HepG2 (cell line): ENCODE data around the gene SLC7A10. TPM values are rescaled to one million over a fixed set of nuclear protein-coding genes. Genes with fewer than 3 reads are reported as not detected.

Experiments used
- ATAC-seq: fragments of 200-7000 bp; cut with Tn5 transposase; 3 replicates; pipeline ENCODE4 v1.9.1; 2020; ENCODE audit warnings: mild to moderate bottlenecking, moderate library complexity
- BruUV-seq: library from RNA; stranded (reverse); fragments of 400-500 nt; replicated peaks from 2 replicates; lab custom pipeline; 2021; lab: Mats Ljungman, UMichigan
- CTCF ChIA-PET: fragments of 300-600 bp; formaldehyde crosslinking; extraction: SDS; loops from one replicate; lab custom pipeline; 2021; ENCODE audit warnings: low total read pairs, inconsistent platforms, low intra/inter-chr PET ratio; lab: Yijun Ruan, JAX
- POLR2A ChIA-PET: fragments of 350-600 bp; sonication (Branson Sonifier 250); formaldehyde crosslinking; loops from one replicate; lab custom pipeline; 2020; ENCODE audit warnings: antibody characterized with exemption, inconsistent platforms; lab: Yijun Ruan, JAX
- DNase-seq: peaks from one replicate; pipeline ENCODE4 v3.0.0-alpha.2; 2015; ENCODE audit warnings: low spot score
- FAIRE-seq: peaks from 3 replicates; lab custom pipeline; 2011; peaks lifted over from hg19 to GRCh38; lab: Jason Lieb, UNC
- H2AFZ ChIP-seq: one replicate; pipeline ENCODE4 v1.6.1; 2011; ENCODE audit warnings: low read length, inconsistent platforms
- H3K27ac ChIP-seq: fragments of 300-600 bp; 3 replicates; pipeline ENCODE4 v1.8.0; 2011; ENCODE audit warnings: mixed run types, mild to moderate bottlenecking, mixed read lengths, low read length, inconsistent platforms; ENCODE audit not compliant: insufficient read depth; ENCODE audit errors: extremely low read length
- H3K27me3 ChIP-seq, 2 experiments: fragments of 200-600 bp in 1 of 2; 2 replicates in 1 of 2; 3 replicates in 1 of 2; pipeline versions ENCODE4 v1.6.0 to v1.8.0; 2011; ENCODE audit warnings: low read length in 2 of 2, mild to moderate bottlenecking in 2 of 2, moderate library complexity in 2 of 2, inconsistent platforms in 1 of 2; ENCODE audit not compliant: insufficient read depth in 2 of 2, control insufficient read depth in 1 of 2
- H3K36me3 ChIP-seq, 2 experiments: fragments of 200-600 bp in 1 of 2; replicated peaks in 1 of 2; 2 replicates in 1 of 2; 3 replicates in 1 of 2; pipeline versions ENCODE4 v1.5.1 to v1.8.0; 2011; ENCODE audit warnings: low read length in 2 of 2, inconsistent platforms in 1 of 2; ENCODE audit not compliant: insufficient read depth in 2 of 2, control insufficient read depth in 1 of 2
- H3K4me1 ChIP-seq: 2 replicates; pipeline ENCODE4 v1.5.1; 2012; ENCODE audit warnings: low read length, inconsistent platforms; ENCODE audit not compliant: insufficient read depth
- H3K4me2 ChIP-seq: 2 replicates; pipeline ENCODE4 v1.6.0; 2011; ENCODE audit warnings: low read depth, low read length, inconsistent platforms
- H3K4me3 ChIP-seq, 3 experiments: fragments of 200-600 bp in 1 of 3; sonication (generic), shearing (Covaris generic) in 1 of 3; replicated peaks in 1 of 3; 2 replicates each; pipeline ENCODE4 v1.5.1; 2011 to 2016; ENCODE audit warnings: low read length in 3 of 3, inconsistent platforms in 2 of 3, low read depth in 2 of 3, mild to moderate bottlenecking in 2 of 3, control low read depth in 1 of 3, mixed read lengths in 1 of 3; ENCODE audit not compliant: insufficient read depth in 1 of 3
- H3K79me2 ChIP-seq: one replicate; pipeline ENCODE4 v1.6.1; 2011; ENCODE audit warnings: low read length, inconsistent platforms; ENCODE audit not compliant: insufficient read depth
- H3K9ac ChIP-seq: 2 replicates; pipeline ENCODE4 v1.6.0; 2011; ENCODE audit warnings: mild to moderate bottlenecking, low read depth, low read length, inconsistent platforms; ENCODE audit not compliant: insufficient read depth
- H3K9me3 ChIP-seq: 2 replicates; pipeline ENCODE4 v1.5.1; 2012; ENCODE audit warnings: mild to moderate bottlenecking, low read length
- H4K20me1 ChIP-seq: 2 replicates; pipeline ENCODE4 v1.6.0; 2011; ENCODE audit warnings: inconsistent platforms, mild to moderate bottlenecking, low read length, moderate library complexity; ENCODE audit not compliant: insufficient read depth
- AHR ChIP-seq: IDR thresholded peaks from 2 replicates; pipeline ENCODE4 v1.6.1; 2018; ENCODE audit warnings: missing genetic modification reagents, missing compliant biosample characterization
- BORCS8-MEF2B ChIP-seq: sonication (generic); formaldehyde crosslinking; IDR thresholded peaks from 2 replicates; pipeline ENCODE4 v1.8.0; 2022; ENCODE audit warnings: mild to moderate bottlenecking, missing genetic modification reagents
- KDM5B ChIP-seq: sonication (generic); formaldehyde crosslinking; IDR thresholded peaks from 2 replicates; pipeline ENCODE4 v1.4.0; 2020; ENCODE audit warnings: missing genetic modification reagents, mild to moderate bottlenecking, borderline replicate concordance
- MBNL3 ChIP-seq: fragments of 250-450 bp; sonication (Bioruptor Pico); conservative IDR thresholded peaks from 2 replicates; pipeline ENCODE4 v1.8.0; 2022; ENCODE audit warnings: mild to moderate bottlenecking, inconsistent platforms
- PHB2 ChIP-seq: fragments of 450-650 bp; IDR thresholded peaks from 2 replicates; pipeline ENCODE4 v1.6.1; 2018; ENCODE audit not compliant: partially characterized antibody
- RBAK ChIP-seq: sonication (generic); formaldehyde crosslinking; IDR thresholded peaks from 2 replicates; pipeline ENCODE4 v1.5.1; 2020; ENCODE audit warnings: mild to moderate bottlenecking, missing genetic modification reagents
- RFXANK ChIP-seq: IDR thresholded peaks from 2 replicates; pipeline ENCODE4 v1.6.1; 2016
- SALL1 ChIP-seq: sonication (generic); formaldehyde crosslinking; IDR thresholded peaks from 2 replicates; pipeline ENCODE4 v1.8.0; 2022; ENCODE audit warnings: mild to moderate bottlenecking, missing genetic modification reagents
- SALL2 ChIP-seq: sonication (generic); formaldehyde crosslinking; IDR thresholded peaks from 2 replicates; pipeline ENCODE4 v1.8.1; 2023; ENCODE audit warnings: mild to moderate bottlenecking, missing genetic modification reagents, inconsistent platforms
- SMAD3 ChIP-seq: sonication (generic); formaldehyde crosslinking; IDR thresholded peaks from 2 replicates; pipeline ENCODE4 v1.4.0; 2020; ENCODE audit warnings: missing genetic modification reagents
- ZNF33A ChIP-seq: sonication (generic); formaldehyde crosslinking; IDR thresholded peaks from 2 replicates; pipeline ENCODE4 v1.5.1; 2020; ENCODE audit warnings: missing genetic modification reagents, mild to moderate bottlenecking, moderate library complexity, borderline replicate concordance
- ZNF430 ChIP-seq: sonication (generic); formaldehyde crosslinking; IDR thresholded peaks from 2 replicates; pipeline ENCODE4 v1.9.0; 2021; ENCODE audit warnings: mild to moderate bottlenecking, missing genetic modification reagents
- ZNF549 ChIP-seq: sonication (generic); formaldehyde crosslinking; IDR thresholded peaks from 2 replicates; pipeline ENCODE4 v1.5.0; 2020; ENCODE audit warnings: missing genetic modification reagents
- ZNF577 ChIP-seq: sonication (generic); formaldehyde crosslinking; IDR thresholded peaks from 2 replicates; pipeline ENCODE4 v1.4.0; 2020; ENCODE audit warnings: mild to moderate bottlenecking, low read depth, missing genetic modification reagents, borderline replicate concordance
- ZNF879 ChIP-seq: sonication (generic); formaldehyde crosslinking; IDR thresholded peaks from 2 replicates; pipeline ENCODE4 v1.8.1; 2023; ENCODE audit warnings: missing genetic modification reagents
- WGBS: methylation state at CpG from one replicate; pipeline ENCODE4 v1.1.6; 2017; ENCODE audit warnings: low lambda C conversion rate; 5-methylcytosine and 5-hydroxymethylcytosine counted together
- in situ Hi-C: cut with HindIII; loops from 2 replicates; pipeline ENCODE4 v1.10.0; 2017; ENCODE audit warnings: low pct_unique_long_range_greater_than_20kb; ENCODE audit not compliant: extremely low pct_ligation_motif_present
- intact Hi-C: fragments of 100-400 bp; cut with micrococcal nuclease; formaldehyde crosslinking; loops from one replicate; pipeline ENCODE4 v1.10.0; 2022; ENCODE audit not compliant: unreplicated experiment
- polyA plus RNA-seq, 8 experiments: library from polyadenylated mRNA; depleted of rRNA in 3 of 8; stranded (reverse) in 7 of 8; unstranded in 1 of 8; fragments of >200 nt; fragmentation: Illumina TruSeq in 4 of 8; extraction: Trizol in 4 of 8; gene quantifications; 2 replicates each; pipeline versions ENCODE4 v1.2.1 to v1.2.3, GENCODE V29; 2011 to 2016; ENCODE audit warnings: low read depth in 4 of 8, missing spikeins in 1 of 8, mixed read lengths in 1 of 8; ENCODE audit not compliant: insufficient read depth in 1 of 8
- total RNA-seq, 5 experiments: library from RNA; depleted of rRNA; stranded (reverse); fragments of >200 nt; fragmentation: Illumina TruSeq; extraction: Trizol; gene quantifications; 2 replicates each; pipeline ENCODE4 v1.2.3, GENCODE V29; 2016; ENCODE audit warnings: low read depth in 1 of 5
- TF ChIP-seq, protein P1 (sequence below): sonication (generic); formaldehyde crosslinking; IDR thresholded peaks from 2 replicates; pipeline ENCODE4 v1.4.0; 2020; ENCODE audit warnings: missing genetic modification reagents, borderline replicate concordance
- TF ChIP-seq, protein P2 (sequence below): sonication (generic); formaldehyde crosslinking; IDR thresholded peaks from 2 replicates; pipeline ENCODE4 v1.4.0; 2020; ENCODE audit warnings: missing genetic modification reagents

The SLC7A10 gene
- total and polyA plus RNA-seq, 2 of the 13 experiments (the other 11 are each of a cell fraction or from before 2014, with no cell fraction given), result 1.1 to 2.2 TPM

DNA sequence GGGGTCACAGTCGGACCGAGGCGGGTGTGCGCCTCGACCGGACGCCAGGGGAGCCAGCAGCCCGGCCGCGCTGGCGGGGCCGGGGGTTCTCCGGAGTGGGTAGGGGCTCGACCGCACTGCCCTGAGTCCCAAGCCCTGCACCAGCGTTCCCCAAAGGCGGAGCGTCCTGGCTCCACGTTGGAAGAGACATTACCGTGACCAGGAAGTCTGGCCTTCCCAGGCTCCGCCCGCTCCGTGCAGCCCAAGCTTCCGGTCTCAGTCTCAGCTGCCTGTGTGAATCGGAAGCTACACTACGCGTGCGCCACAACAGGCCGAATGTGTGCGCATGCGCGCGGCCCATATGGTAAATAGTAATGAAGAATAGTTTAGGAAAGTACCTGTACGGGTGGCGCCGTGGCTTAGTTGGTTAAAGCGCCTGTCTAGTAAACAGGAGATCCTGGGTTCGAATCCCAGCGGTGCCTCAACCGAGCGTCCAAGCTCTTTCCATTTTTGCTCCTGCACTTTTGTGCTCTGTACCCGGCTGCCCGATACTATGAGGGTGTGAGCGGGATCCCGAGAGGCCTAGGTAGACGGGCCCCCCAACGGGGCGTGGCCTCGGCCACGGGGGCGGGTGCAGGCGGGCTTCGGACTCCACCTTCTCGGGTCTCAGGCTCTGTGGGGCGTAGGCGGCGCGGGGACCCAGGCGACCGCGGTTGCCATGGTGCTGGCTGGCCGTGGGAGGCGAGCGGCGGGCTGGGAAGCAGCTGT, 48.8 kb downstream of the SLC7A10 start:
- H3K27me3 ChIP-seq, result peaks cover 0 to 9% of the 10 kb centered on the region in 2 experiments; a peak in 1 of 5 replicates
- H3K4me3 ChIP-seq, result peak overlapping the region; percentile 80 to 97 (median 86)
- no peak overlapping the region for H2AFZ ChIP-seq
- peaks cover 7% of the 10 kb centered on the region for H3K79me2 ChIP-seq
- no peaks in the 10 kb centered on the region for H3K36me3 ChIP-seq
- no peaks in the 10 kb centered on the region for H3K9me3 ChIP-seq
- no peaks in the 10 kb centered on the region for H4K20me1 ChIP-seq
- peak overlapping the region; percentile 98 for H3K9ac ChIP-seq
- BruUV-seq, result TSS peak; percentile 90
- peak overlapping the region; percentile 92 for H3K27ac ChIP-seq
- peak overlapping the region; percentile 92 for H3K4me2 ChIP-seq
- peaks cover 59% of the 10 kb centered on the region for H3K4me1 ChIP-seq
- peak; percentile 90 for FAIRE-seq
- in situ Hi-C loops (loop anchor here (5.0 kb wide), 1 partner anchor 35 kb away; no protein-coding TSS in a partner anchor), intact Hi-C loops (loop anchor here (2.0 kb wide), 1 partner anchor 32 kb away; no protein-coding TSS in a partner anchor)
- under 1% methylated on average over 19 of the region's 65 CpGs for WGBS
- POLR2A ChIA-PET, result interaction anchor here (0.5 to 2.8 kb wide), 22 partner anchors 11 to 952 kb away, joined by 3 to 46 read pairs (median 6); partner anchors contain the start of genes CEBPA, CEP89, FAAP24 and KCTD15
- peak; percentile 90 for ATAC-seq
- CTCF ChIA-PET, result interaction anchor here (0.6 to 2.2 kb wide), 2 partner anchors 30 to 33 kb away, joined by 3 to 9 read pairs; no protein-coding TSS in a partner anchor
- DNase-seq, result peak; percentile 97
- TF ChIP-seq AHR (CRISPR knock-in tag) (no peak), SALL2 (CRISPR knock-in tag) (no peak; the same call in 1 of the 2 replicates), RFXANK (0 out of 2 replicates have a peak, but pooled peaks have one; percentile 56), ZNF577 (CRISPR knock-in tag) (no peak), PHB2 (no peak), BORCS8-MEF2B (CRISPR knock-in tag) (peak; percentile 51), KDM5B (CRISPR knock-in tag) (peak; percentile 36), RBAK (CRISPR knock-in tag) (0 out of 2 replicates have a peak, but pooled peaks have one; percentile 27), ZNF33A (CRISPR knock-in tag) (peak; percentile 91; the same call in 1 of the 2 replicates), ZNF549 (CRISPR knock-in tag) (no peak), SMAD3 (CRISPR knock-in tag) (peak; percentile 88; the same call in 1 of the 2 replicates), ZNF879 (CRISPR knock-in tag) (no peak), MBNL3 (no peak), ZNF430 (CRISPR knock-in tag) (no peak), SALL1 (CRISPR knock-in tag) (peak; percentile 78)
- TF ChIP-seq, protein P1, sequence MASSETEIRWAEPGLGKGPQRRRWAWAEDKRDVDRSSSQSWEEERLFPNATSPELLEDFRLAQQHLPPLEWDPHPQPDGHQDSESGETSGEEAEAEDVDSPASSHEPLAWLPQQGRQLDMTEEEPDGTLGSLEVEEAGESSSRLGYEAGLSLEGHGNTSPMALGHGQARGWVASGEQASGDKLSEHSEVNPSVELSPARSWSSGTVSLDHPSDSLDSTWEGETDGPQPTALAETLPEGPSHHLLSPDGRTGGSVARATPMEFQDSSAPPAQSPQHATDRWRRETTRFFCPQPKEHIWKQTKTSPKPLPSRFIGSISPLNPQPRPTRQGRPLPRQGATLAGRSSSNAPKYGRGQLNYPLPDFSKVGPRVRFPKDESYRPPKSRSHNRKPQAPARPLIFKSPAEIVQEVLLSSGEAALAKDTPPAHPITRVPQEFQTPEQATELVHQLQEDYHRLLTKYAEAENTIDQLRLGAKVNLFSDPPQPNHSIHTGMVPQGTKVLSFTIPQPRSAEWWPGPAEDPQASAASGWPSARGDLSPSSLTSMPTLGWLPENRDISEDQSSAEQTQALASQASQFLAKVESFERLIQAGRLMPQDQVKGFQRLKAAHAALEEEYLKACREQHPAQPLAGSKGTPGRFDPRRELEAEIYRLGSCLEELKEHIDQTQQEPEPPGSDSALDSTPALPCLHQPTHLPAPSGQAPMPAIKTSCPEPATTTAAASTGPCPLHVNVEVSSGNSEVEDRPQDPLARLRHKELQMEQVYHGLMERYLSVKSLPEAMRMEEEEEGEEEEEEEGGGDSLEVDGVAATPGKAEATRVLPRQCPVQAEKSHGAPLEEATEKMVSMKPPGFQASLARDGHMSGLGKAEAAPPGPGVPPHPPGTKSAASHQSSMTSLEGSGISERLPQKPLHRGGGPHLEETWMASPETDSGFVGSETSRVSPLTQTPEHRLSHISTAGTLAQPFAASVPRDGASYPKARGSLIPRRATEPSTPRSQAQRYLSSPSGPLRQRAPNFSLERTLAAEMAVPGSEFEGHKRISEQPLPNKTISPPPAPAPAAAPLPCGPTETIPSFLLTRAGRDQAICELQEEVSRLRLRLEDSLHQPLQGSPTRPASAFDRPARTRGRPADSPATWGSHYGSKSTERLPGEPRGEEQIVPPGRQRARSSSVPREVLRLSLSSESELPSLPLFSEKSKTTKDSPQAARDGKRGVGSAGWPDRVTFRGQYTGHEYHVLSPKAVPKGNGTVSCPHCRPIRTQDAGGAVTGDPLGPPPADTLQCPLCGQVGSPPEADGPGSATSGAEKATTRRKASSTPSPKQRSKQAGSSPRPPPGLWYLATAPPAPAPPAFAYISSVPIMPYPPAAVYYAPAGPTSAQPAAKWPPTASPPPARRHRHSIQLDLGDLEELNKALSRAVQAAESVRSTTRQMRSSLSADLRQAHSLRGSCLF (CRISPR knock-in tag), result no peak
- TF ChIP-seq, protein P2, sequence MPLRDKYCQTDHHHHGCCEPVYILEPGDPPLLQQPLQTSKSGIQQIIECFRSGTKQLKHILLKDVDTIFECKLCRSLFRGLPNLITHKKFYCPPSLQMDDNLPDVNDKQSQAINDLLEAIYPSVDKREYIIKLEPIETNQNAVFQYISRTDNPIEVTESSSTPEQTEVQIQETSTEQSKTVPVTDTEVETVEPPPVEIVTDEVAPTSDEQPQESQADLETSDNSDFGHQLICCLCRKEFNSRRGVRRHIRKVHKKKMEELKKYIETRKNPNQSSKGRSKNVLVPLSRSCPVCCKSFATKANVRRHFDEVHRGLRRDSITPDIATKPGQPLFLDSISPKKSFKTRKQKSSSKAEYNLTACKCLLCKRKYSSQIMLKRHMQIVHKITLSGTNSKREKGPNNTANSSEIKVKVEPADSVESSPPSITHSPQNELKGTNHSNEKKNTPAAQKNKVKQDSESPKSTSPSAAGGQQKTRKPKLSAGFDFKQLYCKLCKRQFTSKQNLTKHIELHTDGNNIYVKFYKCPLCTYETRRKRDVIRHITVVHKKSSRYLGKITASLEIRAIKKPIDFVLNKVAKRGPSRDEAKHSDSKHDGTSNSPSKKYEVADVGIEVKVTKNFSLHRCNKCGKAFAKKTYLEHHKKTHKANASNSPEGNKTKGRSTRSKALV, result peak; percentile 62; the same call in 1 of the 2 replicates
